ENCODE results near the gene SLC8A2. TPM values are rescaled to one million over a fixed set of nuclear protein-coding genes. Genes with fewer than 3 reads are reported as not detected.

The SLC8A2 gene
- total and polyA plus RNA-seq, 2 of the 4 experiments (the other 2 are of a cell fraction) = 0.05 TPM; not detected in 1

DNA sequence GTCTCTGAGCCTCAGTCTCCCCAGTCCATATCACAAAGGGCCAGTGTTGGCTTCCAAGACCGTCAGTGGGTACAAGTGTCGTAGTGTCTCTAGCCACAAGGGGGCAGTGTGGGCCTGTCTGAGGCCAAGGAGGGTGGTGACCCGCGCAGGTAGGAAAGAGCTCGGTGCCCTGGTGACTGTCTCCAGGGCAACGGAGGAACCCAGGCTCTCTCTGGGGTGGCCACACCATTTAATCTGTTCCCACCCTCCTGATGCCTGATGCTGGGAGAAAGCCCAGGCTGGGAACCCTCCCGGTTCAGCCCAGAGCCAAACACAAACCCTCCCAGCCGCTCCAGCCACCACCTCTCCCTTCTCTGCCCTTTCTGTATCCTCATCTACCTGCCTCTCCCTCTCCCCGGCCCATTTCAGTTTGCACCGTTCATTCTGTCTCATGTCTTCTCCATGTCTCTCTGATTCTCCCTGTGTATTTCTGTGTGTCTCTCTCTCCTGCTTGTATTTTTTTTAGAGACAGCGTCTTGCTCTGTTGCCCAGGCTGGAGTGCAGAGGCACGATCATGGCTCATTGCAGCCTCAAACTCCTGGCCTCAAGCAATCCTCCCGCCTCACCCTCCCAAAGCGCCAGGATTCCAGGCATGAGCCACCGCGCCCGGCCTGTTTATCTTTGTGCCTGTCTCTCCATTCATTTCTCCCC, 34.8 kb downstream of the SLC8A2 start:
- H3K4me1 ChIP-seq (ENCODE audit: control insufficient read depth, insufficient read depth, low read length) = no peaks in the 10 kb centered on the region
- in situ Hi-C loops (cut with MboI; ENCODE audit: low sequenced_read_pairs) = loop anchor here (5.0 to 10.0 kb wide), 2 partner anchors 270 to 348 kb away; no protein-coding TSS in a partner anchor
- no peak overlapping the region for H3K9ac ChIP-seq (ENCODE audit: low read depth, low read length)
- no peak overlapping the region for H3K27ac ChIP-seq (ENCODE audit: insufficient read depth, low read length)
- H3K23ac ChIP-seq (ENCODE audit: low read depth, low read length) = no peak overlapping the region
- peaks cover 4% of the 10 kb centered on the region; the same call in 1 of the 2 replicates for H4K20me1 ChIP-seq (ENCODE audit: insufficient read depth, low read length)
- H3K4ac ChIP-seq (ENCODE audit: low read depth, low read length) = no peak overlapping the region
- H2AK5ac ChIP-seq (ENCODE audit: low read depth, low read length) = no peak overlapping the region
- no peak overlapping the region for H4K5ac ChIP-seq (ENCODE audit: low read depth, low read length)
- no peak overlapping the region for H2BK120ac ChIP-seq (ENCODE audit: low read depth, low read length)
- WGBS, 2 experiments (ENCODE audit: extremely low coverage in 2 of 2, insufficient read length in 1 of 2) = 49% methylated on average over 8 of the region's 17 CpGs; no CpG with 5 or more reads in 1 of the 2 experiments
- H2AFZ ChIP-seq (replicated peaks; ENCODE audit: low read length, poor library complexity) = peak overlapping the region; percentile 61
- no peak overlapping the region for H3K4me3 ChIP-seq (ENCODE audit: insufficient read depth, low read depth, low read length)
- H4K91ac ChIP-seq (ENCODE audit: insufficient read depth, low read depth, low read length) = no peak overlapping the region
- no TSS peak for BruUV-seq (replicated peaks)
- ChIA-PET POLR2A (ENCODE audit: unreplicated experiment) (no interaction called here), CTCF (interaction anchor here (0.6 to 3.2 kb wide), 8 partner anchors 9 to 273 kb away, joined by 3 to 20 read pairs (median 7); no protein-coding TSS in a partner anchor)
- dilution Hi-C loops (cut with HindIII; ENCODE audit: low sequenced_read_pairs, unreplicated experiment) = no loop called here
- ATAC-seq (ENCODE audit: low read depth) = peak; percentile 96
- H3K18ac ChIP-seq (ENCODE audit: low read depth, low read length) = no peak overlapping the region
- intact Hi-C loops (cut with micrococcal nuclease) = loop anchor here (1.0 to 5.0 kb wide), 5 partner anchors 45 to 270 kb away; partner anchors contain the start of genes KPTN and NAPA
- no peak overlapping the region for H2BK20ac ChIP-seq (ENCODE audit: low read depth, low read length)
- no peak overlapping the region for H2BK15ac ChIP-seq (ENCODE audit: low read depth, low read length)
- no peaks in the 10 kb centered on the region for H3K36me3 ChIP-seq (ENCODE audit: control insufficient read depth, insufficient read depth, low read length)
- H3K4me2 ChIP-seq (ENCODE audit: low read depth, low read length) = no peak overlapping the region
- peak overlapping the region; percentile 92 for H2AK9ac ChIP-seq (replicated peaks; ENCODE audit: low read depth, low read length, poor library complexity)
- no peak overlapping the region for H4K8ac ChIP-seq (ENCODE audit: low read depth in 2 of 2, low read length in 2 of 2)
- peak; percentile 47 for DNase-seq
- no peak overlapping the region for H3K14ac ChIP-seq (replicated peaks; ENCODE audit: low read depth, low read length)
- H3K9me3 ChIP-seq (ENCODE audit: control insufficient read depth, insufficient read depth, low read length) = no peaks in the 10 kb centered on the region
- H3K79me1 ChIP-seq (ENCODE audit: low read depth in 1 of 2, low read length in 2 of 2) = no peaks in the 10 kb centered on the region
- TF ChIP-seq MAZ (IDR thresholded peaks at IDR 0.05; ENCODE audit: borderline replicate concordance, low read depth, low read length) (peak; percentile 25; the same call in 1 of the 2 replicates), SMC3 (IDR thresholded peaks at IDR 0.05; ENCODE audit: low read depth, low read length) (peak; percentile 94), RFX5 (IDR thresholded peaks at IDR 0.05; ENCODE audit: low read depth, low read length) (no peak), RCOR1 (IDR thresholded peaks at IDR 0.05; ENCODE audit: insufficient replicate concordance, low read length) (no peak), POLR2A (IDR thresholded peaks at IDR 0.05; ENCODE audit: low read depth, low read length) (no peak), CEBPB (IDR thresholded peaks at IDR 0.05; ENCODE audit: low read depth, low read length) (no peak), RAD21 (IDR thresholded peaks at IDR 0.05; ENCODE audit: low read length) (peak; percentile 93), MXI1 (IDR thresholded peaks at IDR 0.05; ENCODE audit: borderline replicate concordance, low read depth, low read length) (no peak), NFE2L2 (IDR thresholded peaks at IDR 0.05; ENCODE audit: low read depth, low read length) (no peak), CHD1 (IDR thresholded peaks at IDR 0.05; ENCODE audit: low read depth, low read length) (no peak), BHLHE40 (IDR thresholded peaks at IDR 0.05; ENCODE audit: low read depth, low read length) (no peak), FOS (IDR thresholded peaks at IDR 0.05; ENCODE audit: low read depth, low read length) (no peak), MAFK (IDR thresholded peaks at IDR 0.05; ENCODE audit: low read depth, low read length) (no peak)
- TF ChIP-seq, protein P1, sequence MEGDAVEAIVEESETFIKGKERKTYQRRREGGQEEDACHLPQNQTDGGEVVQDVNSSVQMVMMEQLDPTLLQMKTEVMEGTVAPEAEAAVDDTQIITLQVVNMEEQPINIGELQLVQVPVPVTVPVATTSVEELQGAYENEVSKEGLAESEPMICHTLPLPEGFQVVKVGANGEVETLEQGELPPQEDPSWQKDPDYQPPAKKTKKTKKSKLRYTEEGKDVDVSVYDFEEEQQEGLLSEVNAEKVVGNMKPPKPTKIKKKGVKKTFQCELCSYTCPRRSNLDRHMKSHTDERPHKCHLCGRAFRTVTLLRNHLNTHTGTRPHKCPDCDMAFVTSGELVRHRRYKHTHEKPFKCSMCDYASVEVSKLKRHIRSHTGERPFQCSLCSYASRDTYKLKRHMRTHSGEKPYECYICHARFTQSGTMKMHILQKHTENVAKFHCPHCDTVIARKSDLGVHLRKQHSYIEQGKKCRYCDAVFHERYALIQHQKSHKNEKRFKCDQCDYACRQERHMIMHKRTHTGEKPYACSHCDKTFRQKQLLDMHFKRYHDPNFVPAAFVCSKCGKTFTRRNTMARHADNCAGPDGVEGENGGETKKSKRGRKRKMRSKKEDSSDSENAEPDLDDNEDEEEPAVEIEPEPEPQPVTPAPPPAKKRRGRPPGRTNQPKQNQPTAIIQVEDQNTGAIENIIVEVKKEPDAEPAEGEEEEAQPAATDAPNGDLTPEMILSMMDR (conservative IDR thresholded peaks at IDR 0.05; ENCODE audit: low read depth, low read length) = peak; percentile 82
- TF ChIP-seq, protein P2, sequence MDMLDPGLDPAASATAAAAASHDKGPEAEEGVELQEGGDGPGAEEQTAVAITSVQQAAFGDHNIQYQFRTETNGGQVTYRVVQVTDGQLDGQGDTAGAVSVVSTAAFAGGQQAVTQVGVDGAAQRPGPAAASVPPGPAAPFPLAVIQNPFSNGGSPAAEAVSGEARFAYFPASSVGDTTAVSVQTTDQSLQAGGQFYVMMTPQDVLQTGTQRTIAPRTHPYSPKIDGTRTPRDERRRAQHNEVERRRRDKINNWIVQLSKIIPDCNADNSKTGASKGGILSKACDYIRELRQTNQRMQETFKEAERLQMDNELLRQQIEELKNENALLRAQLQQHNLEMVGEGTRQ (IDR thresholded peaks at IDR 0.05; ENCODE audit: low read depth, low read length) = no peak
- H2BK5ac ChIP-seq (ENCODE audit: low read depth, low read length, poor library complexity, severe bottlenecking) = no peak overlapping the region
- no peak overlapping the region for H3K56ac ChIP-seq (ENCODE audit: extremely low read depth, insufficient read depth, low read length)
- H3K9me1 ChIP-seq (ENCODE audit: insufficient read depth, low read length) = no peaks in the 10 kb centered on the region; the same call in 1 of the 2 replicates
- peaks cover 15% of the 10 kb centered on the region for H3K27me3 ChIP-seq (ENCODE audit: control insufficient read depth, insufficient read depth, low read length)

Measured in IMR-90 (cell line).